Measurements from ENCODE around the gene ADD2.

Gene ADD2

DNA sequence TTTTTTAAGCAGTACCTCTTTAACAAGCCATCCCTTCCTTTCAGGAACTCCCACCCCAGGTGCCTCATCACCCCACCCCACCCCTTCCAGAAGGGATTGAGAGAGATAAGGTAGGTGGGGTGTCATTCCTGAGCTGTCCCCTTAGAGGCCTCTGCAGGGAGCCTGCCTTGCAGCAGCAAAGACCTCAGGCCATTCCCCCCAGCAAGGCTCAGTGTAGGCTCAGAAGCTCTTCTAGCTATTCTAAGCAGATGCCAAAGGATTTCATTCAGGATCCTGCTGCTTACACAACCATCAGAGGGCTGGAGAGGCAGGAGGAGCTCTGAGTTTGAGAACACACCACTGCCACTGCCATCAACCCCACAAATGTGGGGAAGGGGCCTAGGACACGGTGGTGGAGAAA is 28.3 kb upstream of the ADD2 start:
- H3K4me3 ChIP-seq (ENCODE audit: low read length), result no peak overlapping the region
- TF ChIP-seq ZNF274 (IDR thresholded peaks at IDR 0.05; ENCODE audit: low read depth, low read length), result no peak

DNA sequence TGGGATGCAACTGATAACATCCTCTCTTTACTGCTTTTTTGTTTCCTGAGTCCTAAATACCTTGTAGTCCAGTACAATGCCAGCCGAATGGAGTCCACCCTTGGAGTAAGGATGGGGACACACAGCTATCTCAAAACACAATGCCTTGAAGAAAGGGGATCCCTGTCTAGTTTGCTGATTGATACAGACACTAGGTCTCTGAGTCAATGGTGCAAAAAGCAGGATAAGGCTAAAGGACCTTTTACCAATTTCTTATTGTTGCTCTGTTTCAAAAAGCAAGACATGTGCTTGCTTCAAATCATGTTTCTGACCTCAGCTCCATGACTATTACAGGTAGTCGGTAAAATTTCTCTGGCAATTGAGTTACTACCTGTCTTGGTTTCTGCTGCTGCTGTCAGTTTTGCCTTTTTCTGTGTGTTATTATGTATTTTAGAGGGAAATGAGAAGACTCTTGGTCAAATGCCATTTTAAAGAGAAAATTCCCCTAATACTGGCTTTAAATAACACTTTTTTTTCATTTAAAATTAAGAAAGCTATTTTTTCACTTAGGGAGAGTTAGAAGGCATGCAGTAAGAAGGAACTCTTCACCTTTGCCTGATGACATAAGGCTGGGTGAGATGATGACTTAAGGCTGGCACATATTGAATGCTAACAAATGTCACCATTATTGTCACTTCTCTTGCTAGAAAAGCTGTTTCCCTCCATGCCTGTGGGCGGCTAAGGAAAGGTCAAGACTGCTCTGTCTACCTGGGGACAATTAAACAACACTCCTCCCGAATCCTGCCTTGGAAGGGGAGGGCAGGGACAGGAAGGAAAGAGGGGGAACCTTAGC is 27.4 kb upstream of the ADD2 start:
- H3K4me3 ChIP-seq (ENCODE audit: low read length), result no peak overlapping the region
- no peak for TF ChIP-seq ZNF274 (IDR thresholded peaks at IDR 0.05; ENCODE audit: low read depth, low read length)

GRCh38 chr2:70793450-70793849 is 25.4 kb upstream of the ADD2 start:
- TF ChIP-seq ZNF274 (IDR thresholded peaks at IDR 0.05; ENCODE audit: low read depth, low read length), result no peak
- H3K4me3 ChIP-seq (ENCODE audit: low read length), result no peak overlapping the region

- no peak within 1 kb of the TSS for H3K4me3 ChIP-seq (ENCODE audit: low read length)
- TF ChIP-seq ZNF274 (IDR thresholded peaks at IDR 0.05; ENCODE audit: low read depth, low read length), result no peak
Measured at GRCh38 chr2:70790136-70790828, 22.3 kb upstream of the ADD2 start, which contains the start of gene FIGLA. Gene FIGLA (minus strand): TSS chr2:70790643. CDS start chr2:70790638, 5 bp downstream.

DNA sequence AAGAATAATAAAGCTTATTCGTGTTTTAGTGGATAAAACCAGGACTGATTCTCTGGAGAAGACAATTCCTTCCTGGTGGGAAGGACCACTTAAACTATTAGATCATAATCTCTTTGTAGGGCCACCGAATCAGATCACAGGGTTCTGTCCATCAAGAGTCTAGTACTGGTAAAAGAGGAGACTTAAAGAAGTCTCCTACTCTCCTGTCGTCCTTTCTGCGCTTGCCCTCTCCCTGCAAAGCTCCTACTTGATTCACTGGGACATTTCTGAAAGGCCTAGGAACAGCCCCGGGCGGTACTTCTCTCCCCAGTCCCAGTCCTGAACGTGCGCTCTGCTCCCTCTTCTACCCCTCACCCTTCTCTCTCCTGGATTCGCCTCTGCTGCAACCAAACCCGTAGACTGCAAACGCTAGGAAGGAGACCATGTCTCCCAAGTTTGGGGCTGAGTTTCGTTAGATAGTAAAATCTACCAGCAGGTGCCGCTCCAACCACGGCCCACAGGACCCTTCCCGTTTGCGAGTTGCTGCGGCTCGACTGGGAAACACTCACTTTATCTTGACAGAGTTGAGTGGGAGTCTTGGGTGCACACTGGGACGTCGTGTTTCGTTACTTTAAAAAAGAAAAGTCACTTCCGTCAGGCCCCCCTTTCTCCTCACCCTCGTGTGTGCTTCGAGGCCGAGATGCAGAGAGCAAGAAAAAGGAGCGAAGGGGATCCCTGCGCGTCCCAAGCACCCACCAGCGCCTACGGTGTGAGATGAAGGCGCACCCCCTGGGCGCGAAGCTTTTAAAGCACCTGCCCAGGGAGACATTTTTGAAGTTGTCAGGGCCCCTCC is 21.5 kb upstream of the ADD2 start:
- H3K4me3 ChIP-seq (ENCODE audit: low read length), result no peak overlapping the region
- no peak for TF ChIP-seq ZNF274 (IDR thresholded peaks at IDR 0.05; ENCODE audit: low read depth, low read length)

DNA sequence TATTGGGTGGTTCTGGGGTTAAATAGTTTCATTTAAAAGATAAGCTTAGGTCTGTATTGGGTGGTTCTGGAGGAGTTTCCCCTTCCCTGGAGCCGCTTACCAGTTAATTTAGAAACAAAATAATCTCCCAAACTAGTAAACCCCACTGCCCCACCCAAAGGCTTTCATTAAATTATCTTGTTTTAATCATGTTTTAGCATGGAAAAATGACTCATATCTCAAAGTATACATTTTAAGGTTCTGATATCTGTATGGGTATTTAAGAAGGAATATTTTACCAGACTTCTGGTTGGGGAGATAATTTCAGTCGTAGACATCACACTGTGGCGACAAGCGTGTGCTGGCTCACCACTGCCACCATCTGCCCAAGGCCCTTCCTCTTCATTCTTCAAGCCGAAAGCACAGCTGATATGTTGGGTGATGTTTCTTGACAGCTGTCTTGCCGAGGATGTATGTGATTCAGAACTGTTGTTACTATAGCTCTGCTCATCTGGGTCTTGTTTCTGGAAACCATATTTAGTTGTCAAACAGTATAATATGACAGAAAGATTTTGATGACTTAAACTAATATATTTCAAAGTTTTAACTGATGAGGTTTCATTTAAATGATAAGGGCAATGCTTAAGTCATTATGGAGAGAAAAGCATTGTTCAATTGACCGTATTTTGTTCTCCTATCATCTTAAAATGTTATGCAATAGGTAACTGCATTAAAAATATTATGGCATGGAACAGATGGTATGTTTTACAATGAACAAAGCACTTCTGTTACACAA is 17.3 kb upstream of the ADD2 start:
- no peak for TF ChIP-seq ZNF274 (IDR thresholded peaks at IDR 0.05; ENCODE audit: low read depth, low read length)
- H3K4me3 ChIP-seq (ENCODE audit: low read length), result no peak overlapping the region

DNA sequence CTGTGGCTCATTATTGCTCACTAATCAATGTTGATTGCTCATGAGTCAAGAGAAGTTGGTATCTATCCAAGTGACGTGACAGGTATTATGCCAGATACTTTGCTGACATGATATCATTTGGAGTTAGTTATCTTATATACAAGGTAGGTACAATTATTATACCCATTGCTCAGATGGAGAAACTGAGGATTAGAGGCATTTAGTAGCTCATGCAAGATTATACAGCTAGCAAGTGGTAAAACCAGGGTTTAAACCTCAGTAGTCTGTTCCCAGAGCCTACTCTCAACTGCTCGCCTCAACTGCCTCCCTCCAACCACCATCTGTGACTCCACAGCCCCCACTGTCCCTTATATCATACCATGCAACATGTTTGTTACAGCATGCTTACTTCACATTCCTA is 16.3 kb upstream of the ADD2 start:
- no peak for TF ChIP-seq ZNF274 (IDR thresholded peaks at IDR 0.05; ENCODE audit: low read depth, low read length)
- H3K4me3 ChIP-seq (ENCODE audit: low read length), result no peak overlapping the region

DNA sequence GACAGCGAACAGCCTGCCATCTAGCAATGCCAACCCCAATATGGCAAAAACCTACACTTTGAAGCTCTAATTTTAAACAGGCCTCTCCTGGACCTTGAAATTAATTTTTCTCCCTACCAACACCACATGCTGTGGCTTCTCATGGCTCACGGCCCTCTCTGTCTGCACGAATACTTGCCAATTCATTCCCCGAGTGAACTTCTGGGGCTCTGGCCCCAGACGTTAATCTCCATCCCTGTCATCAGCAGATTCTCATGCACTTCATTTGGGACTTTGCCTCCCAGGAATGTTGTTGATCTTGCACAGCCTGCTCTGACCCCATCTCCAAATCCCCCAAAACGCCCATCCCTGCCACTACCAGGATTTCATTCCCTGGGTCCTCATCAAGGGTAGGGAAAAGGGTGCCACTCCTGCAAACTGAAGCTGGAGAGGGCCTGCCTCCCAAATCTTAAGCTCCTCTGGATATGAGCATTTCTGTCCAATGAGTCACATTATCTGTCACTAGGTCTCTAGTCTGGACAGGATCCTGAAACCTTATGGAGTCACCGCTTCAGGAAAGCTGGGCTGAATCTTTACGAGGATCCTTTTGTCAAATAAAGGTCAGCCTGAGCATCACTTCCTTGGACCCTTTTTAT is 12.0 kb upstream of the ADD2 start:
- H3K4me3 ChIP-seq (ENCODE audit: low read length), result no peak overlapping the region
- no peak for TF ChIP-seq ZNF274 (IDR thresholded peaks at IDR 0.05; ENCODE audit: low read depth, low read length)

GRCh38 chr2:70779491-70779890 is 11.5 kb upstream of the ADD2 start:
- H3K4me3 ChIP-seq (ENCODE audit: low read length), result no peak overlapping the region
- no peak for TF ChIP-seq ZNF274 (IDR thresholded peaks at IDR 0.05; ENCODE audit: low read depth, low read length)

DNA sequence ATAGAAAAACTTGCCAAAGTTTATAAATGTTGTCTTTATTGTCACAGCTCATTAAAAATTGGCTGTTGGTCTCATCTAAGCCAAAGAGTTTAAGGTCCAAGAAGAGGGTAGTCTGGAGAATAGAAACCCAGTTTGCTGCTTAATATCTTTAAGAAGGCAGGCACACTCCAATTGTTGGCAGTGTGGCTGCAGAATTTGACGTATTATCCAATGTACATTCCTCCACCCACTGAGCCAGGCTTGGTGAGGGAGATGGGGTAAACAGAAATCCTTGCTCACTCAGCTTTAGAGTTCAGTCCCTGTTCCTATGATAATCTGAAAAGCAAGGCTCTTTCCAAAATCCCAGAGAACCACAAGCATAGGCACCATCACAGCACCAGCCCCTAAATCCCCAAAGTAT is 10.7 kb upstream of the ADD2 start:
- TF ChIP-seq ZNF274 (IDR thresholded peaks at IDR 0.05; ENCODE audit: low read depth, low read length), result no peak
- H3K4me3 ChIP-seq (ENCODE audit: low read length), result no peak overlapping the region

- no peak overlapping the region for H3K4me3 ChIP-seq (ENCODE audit: low read length)
- no peak for TF ChIP-seq ZNF274 (IDR thresholded peaks at IDR 0.05; ENCODE audit: low read depth, low read length)
Measured at GRCh38 chr2:70777450-70777849, 9.4 kb upstream of the ADD2 start.

- no peak for TF ChIP-seq ZNF274 (IDR thresholded peaks at IDR 0.05; ENCODE audit: low read depth, low read length)
- no peak overlapping the region for H3K4me3 ChIP-seq (ENCODE audit: low read length)
Measured at GRCh38 chr2:70776266-70776665, 8.3 kb upstream of the ADD2 start.

- H3K4me3 ChIP-seq (ENCODE audit: low read length), result no peak overlapping the region
- TF ChIP-seq ZNF274 (IDR thresholded peaks at IDR 0.05; ENCODE audit: low read depth, low read length), result no peak
Measured at GRCh38 chr2:70775141-70775540, 7.1 kb upstream of the ADD2 start.
